Astrocyte (in vitro differentiated cells and primary cell): ENCODE data around the gene FITM1. TPM values are rescaled to one million over a fixed set of nuclear protein-coding genes. Genes with fewer than 3 reads are reported as not detected.

Experiments
- DNase-seq: peaks from one replicate; pipeline ENCODE4 v3.0.0-alpha.2; 2010; ENCODE audit warnings: low read depth
- FAIRE-seq: peaks from 2 replicates; lab custom pipeline; 2011; peaks lifted over from hg19 to GRCh38; lab: Jason Lieb, UNC
- H2AFZ ChIP-seq: 2 replicates; pipeline ENCODE4 v1.6.0; 2012; ENCODE audit warnings: low read depth, low read length, inconsistent platforms
- H3K27ac ChIP-seq: 2 replicates; pipeline ENCODE4 v1.5.1; 2011; ENCODE audit warnings: low read depth, low read length, inconsistent platforms
- H3K27me3 ChIP-seq: 2 replicates; pipeline ENCODE4 v1.6.0; 2011; ENCODE audit warnings: low read length, inconsistent platforms; ENCODE audit not compliant: insufficient read depth
- H3K36me3 ChIP-seq: 2 replicates; pipeline ENCODE4 v1.5.1; 2011; ENCODE audit warnings: low read length, inconsistent platforms; ENCODE audit not compliant: insufficient read depth
- H3K4me1 ChIP-seq: 2 replicates; pipeline ENCODE4 v1.5.1; 2011; ENCODE audit warnings: low read length, inconsistent platforms; ENCODE audit not compliant: insufficient read depth
- H3K4me2 ChIP-seq: 2 replicates; pipeline ENCODE4 v1.6.0; 2012; ENCODE audit warnings: low read length, inconsistent platforms
- H3K4me3 ChIP-seq: 2 replicates; pipeline ENCODE4 v1.5.1; 2011; ENCODE audit warnings: low read depth, mild to moderate bottlenecking, low read length, inconsistent platforms; ENCODE audit not compliant: insufficient read depth
- H3K79me2 ChIP-seq: 2 replicates; pipeline ENCODE4 v1.6.0; 2012; ENCODE audit warnings: mild to moderate bottlenecking, low read length, inconsistent platforms; ENCODE audit not compliant: insufficient read depth
- H3K9ac ChIP-seq: 2 replicates; pipeline ENCODE4 v1.6.0; 2012; ENCODE audit warnings: mild to moderate bottlenecking, low read length, inconsistent platforms
- H3K9me3 ChIP-seq: 2 replicates; pipeline ENCODE4 v1.5.1; 2012; ENCODE audit warnings: low read depth, mild to moderate bottlenecking, low read length, inconsistent platforms; ENCODE audit not compliant: insufficient read depth
- H4K20me1 ChIP-seq: 2 replicates; pipeline ENCODE4 v1.6.0; 2012; ENCODE audit warnings: low read length, inconsistent platforms; ENCODE audit not compliant: insufficient read depth
- H3K27ac Mint-ChIP-seq: one replicate; pipeline ENCODE4 v1.8.0; 2021; ENCODE audit warnings: mild to moderate bottlenecking, mixed read lengths; ENCODE audit not compliant: unreplicated experiment
- H3K27me3 Mint-ChIP-seq: one replicate; pipeline ENCODE4 v1.8.0; 2021; ENCODE audit warnings: low read depth, mixed read lengths; ENCODE audit not compliant: unreplicated experiment
- H3K36me3 Mint-ChIP-seq: one replicate; pipeline ENCODE4 v1.8.0; 2021; ENCODE audit warnings: low read depth, mixed read lengths; ENCODE audit not compliant: unreplicated experiment
- H3K4me1 Mint-ChIP-seq: one replicate; pipeline ENCODE4 v1.8.0; 2021; ENCODE audit warnings: low read depth, mixed read lengths; ENCODE audit not compliant: unreplicated experiment
- H3K4me3 Mint-ChIP-seq: one replicate; pipeline ENCODE4 v1.8.0; 2021; ENCODE audit warnings: mild to moderate bottlenecking, moderate library complexity, mixed read lengths; ENCODE audit not compliant: unreplicated experiment
- H3K9me3 Mint-ChIP-seq: one replicate; pipeline ENCODE4 v1.8.0; 2021; ENCODE audit warnings: mild to moderate bottlenecking, mixed read lengths; ENCODE audit not compliant: unreplicated experiment
- CTCF ChIP-seq: IDR thresholded peaks from 2 replicates; pipeline ENCODE4 v1.5.1; 2011; ENCODE audit warnings: low read depth, mild to moderate bottlenecking, inconsistent platforms, low read length, moderate library complexity; ENCODE audit not compliant: insufficient read depth
- EZH2 ChIP-seq: IDR thresholded peaks from 2 replicates; pipeline ENCODE4 v1.6.1; 2012; ENCODE audit warnings: mild to moderate bottlenecking, low read length, inconsistent platforms; ENCODE audit not compliant: insufficient read depth
- total RNA-seq: library from RNA; stranded (reverse); gene quantifications from 2 replicates; pipeline ENCODE4 v1.2.1, GENCODE V29; 2021

FITM1 gene
- total RNA-seq, 1 donor from 2014 or later = 0.25 TPM

GRCh38 chr14:24094841-24095270, 35.6 kb upstream of the FITM1 start:
- Mint-ChIP-seq H3K9me3 (no peaks in the 10 kb centered on the region), H3K4me1 (peaks cover 15% of the 10 kb centered on the region), H3K27me3 (peaks cover 4% of the 10 kb centered on the region), H3K27ac (peak overlapping the region; percentile 88), H3K36me3 (peaks cover 14% of the 10 kb centered on the region), H3K4me3 (peak overlapping the region; percentile 93)
- Histone ChIP-seq H4K20me1 (no peaks in the 10 kb centered on the region), H3K9ac (peak overlapping the region; percentile 81), H3K4me2 (peak overlapping the region; percentile 94), H3K4me1 (peaks cover 6% of the 10 kb centered on the region), H2AFZ (peak overlapping the region; percentile 95), H3K4me3 (peak overlapping the region; percentile 60), H3K9me3 (no peaks in the 10 kb centered on the region), H3K79me2 (no peaks in the 10 kb centered on the region), H3K27me3 (no peaks in the 10 kb centered on the region), H3K36me3 (no peaks in the 10 kb centered on the region), H3K27ac (no peak overlapping the region)
- no peak for FAIRE-seq
- no peak for DNase-seq
- TF ChIP-seq CTCF = no peak
- no peak for TF ChIP-seq EZH2

- H2AFZ ChIP-seq = peak overlapping the region; percentile 95
- peak overlapping the region; percentile 94 for H3K4me2 ChIP-seq
- peaks cover 15% of the 10 kb centered on the region for H3K4me1 Mint-ChIP-seq
- H3K79me2 ChIP-seq = no peaks in the 10 kb centered on the region
- H3K27ac ChIP-seq = no peak overlapping the region
- H3K4me1 ChIP-seq = peaks cover 6% of the 10 kb centered on the region
- TF ChIP-seq CTCF (no peak), EZH2 (no peak)
- H3K27me3 ChIP-seq = no peaks in the 10 kb centered on the region
- peak overlapping the region; percentile 93 for H3K4me3 Mint-ChIP-seq
- peak overlapping the region; percentile 81 for H3K9ac ChIP-seq
- no peak for FAIRE-seq
- H3K36me3 Mint-ChIP-seq = peaks cover 18% of the 10 kb centered on the region
- no peaks in the 10 kb centered on the region for H3K9me3 ChIP-seq
- DNase-seq = no peak
- peak overlapping the region; percentile 88 for H3K27ac Mint-ChIP-seq
- H4K20me1 ChIP-seq = no peaks in the 10 kb centered on the region
- no peaks in the 10 kb centered on the region for H3K36me3 ChIP-seq
- H3K9me3 Mint-ChIP-seq = no peaks in the 10 kb centered on the region
- peak overlapping the region; percentile 60 for H3K4me3 ChIP-seq
- peaks cover 4% of the 10 kb centered on the region for H3K27me3 Mint-ChIP-seq
These were observed 35.0 kb upstream of the FITM1 start for GRCh38 chr14:24095271-24096068.
